Measurements from ENCODE around the gene CCDC171.
"Not testable (repeated sequence)": the region's sequence is repeated elsewhere in the genome, so short reads cannot be mapped to it uniquely, and the experiment has no call there.

The CCDC171 gene

GRCh38 chr9:15552636-15553527 is at the start of gene CCDC171:
Gene CCDC171, plus strand, starts transcription at chr9:15553043. Its CDS starts 11,046 bp downstream, at chr9:15564089.
- DNase-seq = peak; percentile 13

- DNase-seq = no peak
Observed at GRCh38 chr9:15505921-15506320, 46.9 kb upstream of the CCDC171 start.

- DNase-seq = no peak
Observed at GRCh38 chr9:15509931-15510788, 42.7 kb upstream of the CCDC171 start.

GRCh38 chr9:15510789-15511575 is 41.9 kb upstream of the CCDC171 start, which contains the start of gene PSIP1:
Gene PSIP1, minus strand, starts transcription at chr9:15510970. Its CDS starts 782 bp downstream, at chr9:15510188.
- peak; percentile 20 for DNase-seq

GRCh38 chr9:15512204-15512603 is 40.6 kb upstream of the CCDC171 start:
- no peak for DNase-seq

GRCh38 chr9:15512889-15513288 is 40.0 kb upstream of the CCDC171 start:
- DNase-seq = no peak

- DNase-seq = no peak
Observed at GRCh38 chr9:15513335-15513734, 39.5 kb upstream of the CCDC171 start.

GRCh38 chr9:15519831-15520230 is 33.0 kb upstream of the CCDC171 start:
- DNase-seq = no peak

- no peak for DNase-seq
Observed at GRCh38 chr9:15521254-15521653, 31.6 kb upstream of the CCDC171 start.

- DNase-seq = no peak
Observed at GRCh38 chr9:15522130-15522755, 30.6 kb upstream of the CCDC171 start.

GRCh38 chr9:15524845-15525455 is 27.9 kb upstream of the CCDC171 start:
- DNase-seq = no peak

- no peak for DNase-seq
Observed at GRCh38 chr9:15525958-15526357, 26.9 kb upstream of the CCDC171 start.

- DNase-seq = not testable (repeated sequence)
Observed at GRCh38 chr9:15527035-15527434, 25.8 kb upstream of the CCDC171 start.

- DNase-seq = no peak
Observed at GRCh38 chr9:15529566-15530324, 23.1 kb upstream of the CCDC171 start.

- DNase-seq = no peak
Observed at GRCh38 chr9:15531380-15531779, 21.5 kb upstream of the CCDC171 start.

GRCh38 chr9:15541872-15542271 is 11.0 kb upstream of the CCDC171 start:
- no peak for DNase-seq

- no peak for DNase-seq
Observed at GRCh38 chr9:15542624-15543023, 10.2 kb upstream of the CCDC171 start.

- DNase-seq = no peak
Observed at GRCh38 chr9:15543047-15543813, 9.6 kb upstream of the CCDC171 start.

GRCh38 chr9:15549611-15550010 is 3.2 kb upstream of the CCDC171 start:
- no peak for DNase-seq

GRCh38 chr9:15553528-15553898 is 670 bp downstream of the CCDC171 start:
- DNase-seq = no peak

Measured in SIG-M5 (cell line).